ENCODE results near the gene CASZ1. TPM values are rescaled to one million over a fixed set of nuclear protein-coding genes. Genes with fewer than 3 reads are reported as not detected.
A peak's percentile ranks its signal among the peaks of the same experiment; 100 is the strongest.

CASZ1 gene
- total and polyA plus RNA-seq, 9 of the 15 experiments (the other 6 are each of a cell fraction or from before 2014, with no cell fraction given), result 0.01 to 4.0 (median 0.76) TPM; not detected in 1

DNA sequence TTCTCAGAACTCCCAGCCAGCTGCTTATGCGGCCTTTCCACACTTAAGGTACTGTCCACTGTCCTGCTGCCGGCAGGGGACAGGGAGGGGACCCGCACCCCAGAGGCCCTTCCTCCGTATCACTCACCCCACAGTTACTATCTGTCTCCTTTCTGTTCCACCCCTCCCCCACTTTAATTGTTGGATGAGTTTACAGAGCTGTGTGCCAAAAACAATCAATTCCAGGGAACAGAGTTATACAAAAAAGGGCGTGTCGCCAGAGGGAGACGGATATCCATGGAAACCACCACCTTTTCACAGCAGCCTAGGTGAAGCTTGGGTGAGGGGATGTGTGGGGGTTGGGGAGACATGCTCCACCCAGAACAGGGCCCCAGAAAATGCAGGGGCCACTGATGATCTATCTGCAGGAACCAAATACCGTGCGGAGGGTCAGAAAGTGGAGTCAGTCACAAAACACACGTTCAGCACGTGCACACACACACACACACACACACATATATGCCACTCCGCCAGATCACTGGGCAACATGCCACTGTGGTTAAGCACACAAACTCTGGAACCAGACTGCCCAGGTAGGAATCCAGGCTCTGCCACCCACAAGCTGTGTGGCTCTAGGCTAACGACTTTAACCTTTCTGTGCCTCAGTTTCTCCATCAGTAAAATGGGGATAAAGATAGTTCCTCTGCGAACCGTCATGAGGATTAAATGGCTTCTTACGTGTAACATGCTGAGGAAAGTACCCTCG, 30.5 kb downstream of the CASZ1 start (continued):
- TF ChIP-seq, protein P1, sequence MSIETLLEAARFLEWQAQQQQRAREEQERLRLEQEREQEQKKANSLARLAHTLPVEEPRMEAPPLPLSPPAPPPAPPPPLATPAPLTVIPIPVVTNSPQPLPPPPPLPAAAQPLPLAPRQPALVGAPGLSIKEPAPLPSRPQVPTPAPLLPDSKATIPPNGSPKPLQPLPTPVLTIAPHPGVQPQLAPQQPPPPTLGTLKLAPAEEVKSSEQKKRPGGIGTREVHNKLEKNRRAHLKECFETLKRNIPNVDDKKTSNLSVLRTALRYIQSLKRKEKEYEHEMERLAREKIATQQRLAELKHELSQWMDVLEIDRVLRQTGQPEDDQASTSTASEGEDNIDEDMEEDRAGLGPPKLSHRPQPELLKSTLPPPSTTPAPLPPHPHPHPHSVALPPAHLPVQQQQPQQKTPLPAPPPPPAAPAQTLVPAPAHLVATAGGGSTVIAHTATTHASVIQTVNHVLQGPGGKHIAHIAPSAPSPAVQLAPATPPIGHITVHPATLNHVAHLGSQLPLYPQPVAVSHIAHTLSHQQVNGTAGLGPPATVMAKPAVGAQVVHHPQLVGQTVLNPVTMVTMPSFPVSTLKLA (conservative IDR thresholded peaks at IDR 0.05), result no peak
- TF ChIP-seq PRPF4 (IDR thresholded peaks at IDR 0.05; ENCODE audit: insufficient read depth, low read depth, low read length, poor library complexity, severe bottlenecking), result no peak

DNA sequence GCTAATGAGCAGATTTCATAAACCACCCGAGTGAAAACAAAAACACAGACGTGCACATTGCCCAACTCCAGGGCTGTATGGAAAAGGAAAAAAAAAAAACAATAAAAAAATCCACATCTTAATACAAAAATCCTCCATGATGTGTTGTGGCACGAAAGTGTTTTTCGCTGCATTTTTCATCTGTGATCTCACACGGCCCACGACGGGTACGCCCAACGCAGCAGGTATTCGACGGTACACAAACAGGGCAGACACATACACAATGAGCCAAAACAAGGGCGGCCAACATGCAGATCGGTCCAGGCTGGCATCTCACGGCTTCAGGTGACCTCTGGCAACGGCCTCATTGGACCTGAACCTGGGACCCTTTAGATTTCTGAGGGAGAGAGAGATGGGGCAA, 31.1 kb downstream of the CASZ1 start:
- ChIA-PET CTCF (ENCODE audit: low intra/inter-chr PET ratio) (no interaction called here), POLR2A (no interaction called here)
- no peak overlapping the region for H3K27ac ChIP-seq (ENCODE audit: extremely low read depth, low read depth, low read length)
- ATAC-seq (no peak), FAIRE-seq (no peak), DNase-seq (ENCODE audit: extremely low read depth in 1 of 4, low spot score in 3 of 4) (no peak)
- WGBS (ENCODE audit: insufficient coverage, low coverage, missing lambda C conversion rate), result 1% methylated on average over 15 of the region's 15 CpGs
- BruUV-seq (replicated peaks), result no TSS peak
- no peak overlapping the region for H3K4me2 ChIP-seq (ENCODE audit: insufficient read depth, low read length)
- no peak overlapping the region for H3K9ac ChIP-seq (ENCODE audit: insufficient read depth in 1 of 2, low read depth in 2 of 2, low read length in 2 of 2)
- H2AFZ ChIP-seq (ENCODE audit: low read depth, low read length), result no peak overlapping the region
- H3K79me2 ChIP-seq (ENCODE audit: control insufficient read depth, insufficient read depth, low read length), result no peaks in the 10 kb centered on the region
- H3K9me1 ChIP-seq (ENCODE audit: control insufficient read depth, insufficient read depth, low read length), result no peaks in the 10 kb centered on the region
- H3K9me3 ChIP-seq (replicated peaks; ENCODE audit: control insufficient read depth, insufficient read depth, low read depth, low read length), result no peaks in the 10 kb centered on the region
- peaks cover 66 to 96% of the 10 kb centered on the region in 2 experiments for H3K27me3 ChIP-seq (ENCODE audit: control insufficient read depth in 2 of 2, insufficient read depth in 2 of 2, low read length in 2 of 2)
- intact Hi-C loops (cut with micrococcal nuclease) (no loop called here), in situ Hi-C loops (cut with MboI) (no loop called here)
- no peak for TF ChIP-seq ZNF121 (CRISPR knock-in tag; conservative IDR thresholded peaks at IDR 0.05)
- 0 out of 2 replicates have a peak, but pooled peaks have one; percentile 51 for TF ChIP-seq EZH2 (IDR thresholded peaks at IDR 0.05; ENCODE audit: borderline replicate concordance, low read depth, low read length)
- no peaks in the 10 kb centered on the region for H3K36me3 ChIP-seq (ENCODE audit: control insufficient read depth, insufficient read depth, low read length)
- no peak overlapping the region for H3K4me3 ChIP-seq
- H3K4me1 ChIP-seq (replicated peaks in 1 of 2; ENCODE audit: control insufficient read depth in 2 of 2, insufficient read depth in 2 of 2, low read length in 2 of 2), result no peaks in the 10 kb centered on the region; a peak in 1 of 5 replicates
- H4K20me1 ChIP-seq (replicated peaks; ENCODE audit: control insufficient read depth, insufficient read depth, low read length), result peaks cover 25% of the 10 kb centered on the region
